HG02970 (cell line): ENCODE measurements around the gene TRUB2.
A peak's percentile ranks its signal among the peaks of the same experiment; 100 is the strongest.
"Not testable (repeated sequence)": the region's sequence is repeated elsewhere in the genome, so short reads cannot be mapped to it uniquely, and the experiment has no call there.

ENCODE experiments used
- ATAC-seq: cut with Tn5 transposase; IDR thresholded peaks from one replicate; pipeline ENCODE4 v1.9.1; 2021; ENCODE audit warnings: mild to moderate bottlenecking, moderate library complexity, moderate number of reproducible peaks; ENCODE audit not compliant: unreplicated experiment, low FRiP score

The TRUB2 gene

DNA sequence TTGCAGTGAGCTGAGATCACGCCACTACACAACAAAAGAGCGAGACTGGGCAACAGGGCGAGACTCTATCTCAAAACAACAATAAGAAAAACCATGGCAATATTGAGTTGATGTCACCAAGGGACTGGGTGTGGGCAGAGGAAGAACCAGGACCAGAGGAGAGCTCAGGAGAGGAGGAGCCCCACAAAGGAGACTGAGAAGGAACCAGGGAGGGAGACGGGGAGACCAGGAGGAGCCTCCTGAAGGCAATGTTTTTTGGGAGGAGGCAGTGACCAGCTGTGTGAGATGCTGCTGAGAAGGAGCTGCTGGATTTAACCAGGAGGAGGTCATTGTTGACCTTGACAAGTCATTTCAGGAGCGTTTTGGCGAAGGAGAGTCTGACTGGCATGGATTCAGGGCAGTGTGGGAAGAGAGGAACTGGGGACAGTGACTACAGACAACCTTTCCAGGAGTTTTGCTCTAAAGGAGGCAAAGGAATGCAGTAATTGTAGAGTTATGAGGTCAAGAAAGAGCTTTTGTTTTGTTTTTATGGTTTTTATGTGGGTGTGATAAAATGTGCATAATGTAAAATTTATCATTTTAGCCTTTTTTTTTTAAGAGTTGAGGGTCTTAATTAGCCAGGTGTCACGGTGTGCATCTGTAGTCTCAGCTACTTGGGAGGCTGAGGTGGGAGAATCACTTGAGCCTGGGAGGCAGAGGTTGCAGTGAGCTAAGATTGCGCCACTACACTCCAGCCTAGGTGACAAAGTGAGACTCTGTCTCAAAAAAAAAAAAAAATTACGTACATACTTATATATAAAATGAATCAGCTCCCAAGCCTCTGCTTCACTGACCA, 17.9 kb downstream of the TRUB2 start:
- ATAC-seq, result no peak

GRCh38 chr9:128298535-128299482, 23.4 kb downstream of the TRUB2 start:
- ATAC-seq, result no peak

DNA sequence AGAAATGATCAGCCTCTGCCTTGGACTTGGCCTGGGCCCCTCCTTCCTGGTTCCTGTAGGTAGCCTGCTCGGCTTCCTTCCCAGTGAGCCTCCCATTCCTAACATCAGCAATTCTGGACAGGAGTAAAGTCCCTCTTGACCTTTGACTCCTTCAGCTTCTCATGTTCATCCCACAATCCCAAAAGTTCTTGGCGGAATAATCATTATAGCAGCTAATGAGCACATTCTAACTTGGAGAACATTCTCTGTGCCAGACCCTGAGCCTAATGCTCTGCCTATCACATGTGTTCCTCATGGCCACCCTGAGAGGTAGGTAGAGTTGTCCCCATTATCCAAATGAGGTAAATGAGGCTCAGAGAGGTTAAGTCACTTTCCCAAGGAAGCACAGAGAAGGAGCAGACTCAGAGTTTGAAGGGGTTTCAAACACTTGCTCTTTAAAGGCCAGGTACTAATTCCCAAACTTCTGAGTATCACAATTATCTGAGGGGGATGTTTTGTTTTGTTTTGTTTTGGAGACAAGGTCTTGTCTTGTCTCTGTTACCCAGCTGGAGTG, 24.9 kb downstream of the TRUB2 start:
- no peak for ATAC-seq

GRCh38 chr9:128296340-128297220, 25.7 kb downstream of the TRUB2 start:
- no peak for ATAC-seq

DNA sequence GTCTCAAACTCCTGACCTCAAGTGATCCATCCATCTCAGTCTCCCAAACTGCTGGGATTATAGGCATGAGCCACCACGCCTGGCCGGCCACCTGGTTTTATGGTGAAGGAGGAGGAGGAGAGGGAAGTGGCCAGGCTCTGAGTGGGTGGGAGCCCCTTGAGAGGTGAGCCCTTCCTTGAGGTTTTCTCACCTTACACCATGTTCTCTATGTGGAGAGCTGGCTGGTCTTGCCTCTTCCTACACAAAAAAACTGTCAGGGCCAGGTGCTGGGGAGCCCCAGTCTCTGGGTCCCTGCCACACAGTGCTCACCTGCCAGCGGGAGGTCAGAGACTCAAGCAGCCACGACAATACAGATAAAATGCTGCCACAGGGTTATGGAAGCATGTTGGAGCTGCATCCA, 28.1 kb downstream of the TRUB2 start:
- no peak for ATAC-seq

GRCh38 chr9:128293091-128293490, 29.2 kb downstream of the TRUB2 start:
- ATAC-seq, result no peak

- ATAC-seq, result no peak
Measured at GRCh38 chr9:128292009-128292408, 30.2 kb downstream of the TRUB2 start.

- ATAC-seq, result no peak
Measured at GRCh38 chr9:128288273-128289004, 33.8 kb downstream of the TRUB2 start.

DNA sequence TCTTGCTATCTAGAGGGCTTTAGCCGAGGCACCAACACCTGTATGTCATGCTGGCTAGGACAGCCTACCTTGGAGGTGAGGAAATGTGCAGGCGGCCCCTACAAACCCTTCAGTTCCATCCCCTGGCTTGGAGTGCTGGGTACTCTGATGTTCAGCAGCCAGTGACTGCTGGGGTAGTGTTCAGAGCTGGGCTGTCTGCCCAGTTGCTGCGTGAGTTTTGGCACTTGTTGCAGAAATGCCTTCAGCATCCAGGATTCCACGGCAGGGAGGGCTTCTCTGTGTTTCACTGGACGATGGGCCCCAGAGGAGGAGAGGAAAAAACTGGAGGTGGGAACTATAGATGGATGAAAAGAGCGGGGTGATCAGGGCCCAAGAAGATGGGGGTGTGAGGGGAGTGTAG, 35.8 kb downstream of the TRUB2 start:
- ATAC-seq, result no peak

- ATAC-seq, result no peak
Measured at GRCh38 chr9:128285033-128285784, 37.0 kb downstream of the TRUB2 start.

GRCh38 chr9:128282500-128282899, 39.7 kb downstream of the TRUB2 start:
- ATAC-seq, result no peak

- no peak for ATAC-seq
Measured at GRCh38 chr9:128280084-128280622, 42.1 kb downstream of the TRUB2 start.

DNA sequence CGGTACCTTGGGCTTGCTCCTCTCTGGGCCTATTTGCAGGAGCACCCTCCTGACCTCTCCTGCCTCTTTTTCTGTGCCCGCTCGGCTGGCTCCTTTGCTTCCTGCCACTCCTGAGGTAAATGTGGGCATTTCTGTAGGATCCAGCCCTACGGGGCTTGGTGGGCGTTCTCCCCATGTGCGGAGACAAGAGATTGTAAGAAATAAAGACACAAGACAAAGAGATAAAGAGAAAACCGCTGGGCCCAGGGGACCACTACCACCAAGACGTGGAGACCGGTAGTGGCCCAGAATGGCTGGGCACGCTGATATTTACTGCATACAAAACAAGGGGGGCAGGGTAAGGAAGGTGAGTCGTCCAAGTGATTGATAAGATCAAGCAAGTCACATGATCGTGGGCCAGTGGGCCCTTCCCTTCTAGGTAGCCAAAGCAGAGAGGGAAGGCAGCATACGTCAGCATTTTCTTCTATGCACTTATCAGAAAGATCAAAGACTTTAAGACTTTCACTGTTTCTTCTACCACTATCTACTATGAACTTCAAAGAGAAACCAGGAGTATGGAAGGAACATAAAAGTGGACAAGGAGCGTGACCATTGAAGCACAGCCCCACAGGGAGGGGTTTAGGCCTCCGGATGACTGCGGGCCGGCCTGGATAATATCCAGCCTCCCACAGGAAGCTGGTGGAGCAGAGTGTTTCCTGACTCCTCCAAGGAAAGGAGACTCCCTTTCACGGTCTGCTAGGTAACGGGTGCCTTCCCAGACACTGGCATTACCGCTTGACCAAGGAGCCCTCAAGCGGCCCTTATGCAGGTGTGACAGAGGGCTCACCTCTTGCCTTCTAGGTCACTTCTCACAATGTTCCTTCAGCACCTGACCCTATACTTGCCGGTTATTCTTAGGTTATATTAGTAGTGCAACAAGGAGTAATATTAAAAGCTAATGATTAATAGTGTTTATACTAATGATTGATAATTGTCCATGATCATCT, 42.9 kb downstream of the TRUB2 start:
- not testable (repeated sequence) for ATAC-seq

DNA sequence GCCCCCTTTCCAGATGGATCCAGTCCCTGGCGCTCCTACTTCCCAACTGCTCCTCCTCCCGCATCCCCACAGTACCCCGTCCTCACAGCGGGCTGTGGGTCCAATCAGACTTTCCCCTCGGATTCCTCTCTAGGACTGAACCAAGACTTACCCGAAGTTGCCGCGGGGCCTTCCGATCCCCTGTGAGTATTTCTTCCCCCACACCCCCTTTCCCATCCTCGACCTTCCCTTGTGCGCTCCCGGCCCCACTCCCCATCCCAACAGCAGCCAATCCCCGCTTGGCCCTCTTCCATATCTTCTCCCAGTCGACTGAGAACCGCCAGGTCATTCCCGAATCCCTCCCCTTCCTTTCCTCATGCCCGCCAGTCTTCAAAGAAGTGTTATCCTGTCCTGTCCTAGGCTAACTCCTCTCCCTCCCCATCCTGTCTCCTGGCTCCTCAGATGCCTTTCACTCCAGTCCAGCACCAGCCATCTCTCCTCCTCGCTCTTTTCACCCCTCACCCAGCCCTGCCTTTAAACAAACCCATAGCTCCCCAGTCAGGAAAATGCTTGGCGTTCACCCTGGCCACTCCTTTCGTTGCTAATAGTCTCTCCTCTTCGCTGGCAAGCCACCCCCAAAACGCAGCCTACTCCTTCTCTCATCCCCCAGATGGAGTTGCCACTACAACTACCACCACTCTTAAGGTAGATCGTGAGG, 45.5 kb downstream of the TRUB2 start:
- ATAC-seq, result no peak

DNA sequence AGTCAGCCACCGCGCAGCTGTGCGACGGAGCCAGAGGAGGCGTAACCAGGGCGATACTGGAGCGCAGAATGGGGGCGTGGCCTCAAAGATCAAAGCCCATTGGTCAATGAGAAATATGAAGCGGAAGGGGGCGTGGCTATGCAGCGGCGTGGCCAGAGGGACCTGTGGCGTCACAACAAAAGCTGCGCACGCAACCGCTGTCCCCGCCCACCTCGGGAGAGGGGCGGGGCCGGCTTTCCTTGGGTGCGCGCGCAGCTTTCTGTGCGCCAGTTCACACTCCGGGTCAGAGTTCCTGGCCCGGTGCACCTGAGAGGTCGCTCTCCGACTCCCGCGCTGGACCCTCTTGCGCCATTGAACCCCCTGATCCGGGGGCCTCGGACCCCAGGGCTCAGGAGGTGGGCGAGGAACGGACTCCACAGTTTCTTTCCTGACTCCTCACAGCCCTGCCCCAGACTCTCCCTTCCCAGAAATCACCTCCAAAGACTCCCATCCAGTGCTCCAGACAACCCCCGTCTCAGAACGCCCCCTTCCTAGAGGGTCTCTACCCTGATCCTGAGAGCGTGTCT, 46.2 kb downstream of the TRUB2 start, which contains the start of gene SWI5:
Gene SWI5, plus strand, starts transcription at position 269 of the 566 bp plus-strand sequence.
- ATAC-seq, result peak; percentile 94
